Activated naive CD8-positive, alpha-beta T cell treated with anti-CD3 and anti-CD28 coated beads, Interleukin-2, amount 50 U/mL, for 16 hours (primary cell): ENCODE results near the gene LTBP1.

Experiments
- DNase-seq: peaks from one replicate; pipeline ENCODE4 v3.0.0-alpha.2; 2020; ENCODE audit warnings: low read depth, low spot score

LTBP1 gene

GRCh38 chr2:32931519-32931918 is 15.2 kb upstream of the LTBP1 start:
- no peak for DNase-seq

GRCh38 chr2:32931945-32932709 is 14.6 kb upstream of the LTBP1 start:
- no peak for DNase-seq

- no peak for DNase-seq
Observed at GRCh38 chr2:32932825-32933755, 13.7 kb upstream of the LTBP1 start.

GRCh38 chr2:32933756-32934095 is 13.0 kb upstream of the LTBP1 start:
- DNase-seq, result no peak

GRCh38 chr2:32937602-32938448 is 8.9 kb upstream of the LTBP1 start:
- no peak for DNase-seq

GRCh38 chr2:32938934-32939333 is 7.8 kb upstream of the LTBP1 start:
- DNase-seq, result no peak

- DNase-seq, result no peak
Observed at GRCh38 chr2:32940316-32940997, 6.3 kb upstream of the LTBP1 start.

- no peak for DNase-seq
Observed at GRCh38 chr2:32941944-32942690, 4.6 kb upstream of the LTBP1 start.

- no peak for DNase-seq
Observed at GRCh38 chr2:32942793-32943485, 3.8 kb upstream of the LTBP1 start.

DNA sequence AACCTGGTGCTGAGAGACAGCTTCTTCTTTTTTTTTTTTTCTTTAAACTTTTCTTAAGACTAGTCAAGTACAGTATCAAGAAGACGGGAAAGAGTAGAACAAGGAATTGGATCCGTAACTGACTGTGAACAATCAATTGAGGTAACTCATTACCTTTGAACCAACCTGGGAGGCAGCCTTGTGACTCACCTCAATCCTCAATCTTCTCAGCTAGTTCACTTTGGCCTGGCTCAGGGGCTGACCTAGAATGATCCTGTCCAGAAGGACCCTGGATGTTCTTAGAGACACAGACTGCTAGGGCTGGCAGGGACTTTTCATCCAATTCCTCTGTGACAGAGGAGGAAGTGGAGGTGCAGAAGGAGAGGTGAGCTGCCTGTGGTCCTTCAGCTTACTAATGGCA is 1.5 kb upstream of the LTBP1 start:
- DNase-seq, result no peak

DNA sequence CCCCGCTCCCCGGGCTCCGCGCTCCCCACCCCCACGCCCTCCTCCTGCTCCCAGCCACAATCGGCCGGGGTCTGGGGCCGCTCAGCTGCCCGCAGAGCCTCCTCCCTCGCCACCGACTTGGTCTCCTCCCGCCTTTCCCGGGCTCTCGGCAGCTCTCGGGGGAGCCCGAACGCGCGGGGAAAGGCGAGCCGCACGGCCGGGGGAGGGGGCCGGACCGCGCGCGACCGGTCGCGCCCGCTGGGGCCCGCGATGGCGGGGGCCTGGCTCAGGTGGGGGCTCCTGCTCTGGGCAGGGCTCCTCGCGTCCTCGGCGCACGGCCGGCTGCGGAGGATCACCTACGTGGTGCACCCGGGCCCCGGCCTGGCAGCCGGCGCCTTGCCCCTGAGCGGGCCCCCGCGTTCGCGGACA is 327 bp downstream of the LTBP1 start:
- no peak for DNase-seq

- no peak for DNase-seq
Observed at GRCh38 chr2:32947484-32948143, 861 bp downstream of the LTBP1 start.

DNA sequence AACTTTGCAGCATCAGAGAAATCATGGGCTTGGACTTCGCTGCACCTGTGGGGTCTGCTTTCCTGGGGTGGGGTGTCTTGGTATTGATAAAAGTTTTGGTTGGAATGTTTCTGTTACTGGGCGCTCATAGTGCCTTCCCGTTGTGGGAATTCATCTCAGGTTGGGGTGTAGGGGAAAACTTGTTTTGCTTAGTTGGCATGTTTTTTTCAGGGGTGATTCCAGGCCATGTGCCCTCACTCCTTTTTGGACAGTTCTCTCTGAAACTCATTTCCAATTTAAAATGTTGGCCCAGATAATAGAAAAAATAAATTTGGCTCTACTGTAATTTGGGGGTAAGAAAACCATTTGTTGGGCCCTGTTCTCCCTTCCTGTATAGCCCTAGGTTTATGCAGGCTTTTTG is 1.5 kb downstream of the LTBP1 start:
- no peak for DNase-seq

- no peak for DNase-seq
Observed at GRCh38 chr2:32949260-32949659, 2.5 kb downstream of the LTBP1 start.

DNA sequence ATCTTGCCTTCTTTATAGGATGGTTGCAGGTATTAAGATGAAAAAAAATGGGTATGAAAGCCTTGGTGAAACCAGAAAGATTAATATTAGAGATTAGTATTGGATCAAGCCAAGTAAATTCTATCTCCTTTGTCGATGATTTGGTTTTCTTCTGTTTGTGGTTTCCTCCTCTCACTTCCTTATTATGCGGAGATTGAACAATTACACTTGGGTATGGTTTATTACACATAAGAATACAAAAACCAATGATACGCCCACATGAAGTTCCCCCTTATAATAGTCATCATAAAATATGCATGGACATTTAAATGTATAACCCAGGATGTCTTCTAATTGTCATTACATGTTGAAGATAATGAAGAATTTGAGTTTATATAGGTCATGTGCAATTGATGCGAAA is 4.9 kb downstream of the LTBP1 start:
- no peak for DNase-seq

DNA sequence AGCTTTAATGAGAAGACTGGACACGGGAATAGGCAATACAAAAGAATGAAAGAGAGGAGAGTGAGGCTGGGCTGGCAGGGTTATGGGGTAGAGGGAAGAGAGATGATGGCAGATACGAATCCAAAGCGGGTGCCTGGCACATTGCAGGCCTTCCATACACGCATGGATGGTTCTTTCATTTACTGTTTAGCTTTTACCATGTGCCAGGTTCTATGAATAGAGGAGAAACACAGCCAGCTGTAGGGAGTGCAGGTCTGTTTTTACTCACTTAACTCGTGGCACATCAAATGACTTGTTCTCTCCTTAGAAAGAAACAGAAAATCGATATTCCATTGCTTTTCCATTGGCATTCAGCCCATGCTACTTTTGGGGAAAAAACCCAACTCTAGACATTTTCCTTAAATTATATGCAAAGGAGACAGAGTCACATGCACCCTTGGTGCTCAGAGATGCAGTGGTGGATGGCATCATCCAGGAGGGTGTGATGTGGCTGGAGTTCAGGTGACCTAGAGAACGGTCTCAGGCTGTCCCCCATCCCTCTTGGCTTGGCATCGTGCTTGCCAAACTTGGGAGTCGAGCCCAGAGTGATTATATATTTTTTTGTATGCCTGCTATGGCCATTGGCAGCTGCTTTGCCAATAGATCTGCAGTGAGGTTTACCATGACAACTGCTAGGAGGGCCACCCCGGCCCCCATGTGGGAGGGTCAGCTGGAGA is 6.2 kb downstream of the LTBP1 start:
- no peak for DNase-seq

DNA sequence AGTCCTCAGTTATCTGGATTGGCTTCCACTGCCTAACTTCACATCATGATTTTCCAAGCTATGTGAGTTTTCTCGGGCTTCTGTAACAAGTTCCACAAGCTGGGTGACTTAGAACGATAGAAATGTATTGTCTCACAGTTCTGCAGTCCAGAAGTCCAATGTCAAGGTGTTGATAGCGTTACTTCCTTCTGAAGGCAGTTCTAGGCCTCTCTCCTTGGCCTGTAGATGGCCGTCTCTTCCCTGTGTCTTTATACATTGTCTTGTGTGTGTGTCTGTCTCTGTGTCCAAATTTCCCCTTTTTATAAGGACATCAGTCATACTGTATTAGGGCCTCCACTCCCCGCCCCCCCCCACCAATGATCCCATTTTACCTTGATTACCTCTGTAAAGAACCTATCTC is 7.5 kb downstream of the LTBP1 start:
- no peak for DNase-seq

- DNase-seq, result no peak
Observed at GRCh38 chr2:32958821-32959220, 12.1 kb downstream of the LTBP1 start.

DNA sequence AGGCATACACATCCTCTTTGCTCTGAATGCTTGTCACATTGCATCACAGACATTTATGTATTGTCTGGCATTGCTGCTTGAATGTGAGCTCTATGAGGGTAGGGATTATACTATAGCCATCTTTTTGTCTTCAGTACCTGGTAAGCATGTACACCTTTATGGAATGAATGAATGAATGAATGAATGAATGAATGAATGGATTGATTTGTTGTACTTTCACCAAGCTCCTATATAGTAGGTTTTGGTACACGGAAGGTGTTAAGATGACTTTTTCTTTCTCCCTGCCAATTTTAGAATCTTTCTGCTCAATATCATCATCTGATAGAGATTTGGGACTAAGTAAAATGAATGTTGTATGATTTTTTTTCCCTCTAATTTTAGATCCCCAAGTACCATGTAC is 13.5 kb downstream of the LTBP1 start:
- DNase-seq, result no peak
